ENCODE measurements around the gene TSEN54.

Gene TSEN54

GRCh38 chr17:75530837-75531720 lies 14.8 kb downstream of the TSEN54 start:
- Mint-ChIP-seq H3K36me3 (no peaks in the 10 kb centered on the region), H3K4me3 (no peak overlapping the region), H3K4me1 (peaks cover 25% of the 10 kb centered on the region), H3K27ac (no peak overlapping the region), H3K9me3 (no peaks in the 10 kb centered on the region), H3K27me3 (no peaks in the 10 kb centered on the region)
- ATAC-seq: no peak

- no peak overlapping the region for H3K27ac Mint-ChIP-seq
These were observed 15.4 kb downstream of the TSEN54 start for GRCh38 chr17:75531721-75532072.

GRCh38 chr17:75535119-75535537 lies 18.8 kb downstream of the TSEN54 start:
- Mint-ChIP-seq H3K27me3 (no peaks in the 10 kb centered on the region), H3K9me3 (no peaks in the 10 kb centered on the region), H3K27ac (peak overlapping the region; percentile 75), H3K4me1 (peaks cover 15% of the 10 kb centered on the region), H3K36me3 (no peaks in the 10 kb centered on the region), H3K4me3 (peak overlapping the region; percentile 9)
- peak; percentile 88 for ATAC-seq

More at GRCh38 chr17:75531721-75532072, 15.4 kb downstream of the TSEN54 start:
- Mint-ChIP-seq H3K4me1 (peaks cover 19% of the 10 kb centered on the region), H3K27me3 (no peaks in the 10 kb centered on the region), H3K9me3 (no peaks in the 10 kb centered on the region), H3K4me3 (no peak overlapping the region), H3K36me3 (no peaks in the 10 kb centered on the region)
- no peak for ATAC-seq

GRCh38 chr17:75535871-75536270 lies 19.5 kb downstream of the TSEN54 start:
- Mint-ChIP-seq H3K27me3 (no peaks in the 10 kb centered on the region), H3K9me3 (no peaks in the 10 kb centered on the region), H3K27ac (peak overlapping the region; percentile 75), H3K36me3 (no peaks in the 10 kb centered on the region), H3K4me3 (no peak overlapping the region), H3K4me1 (peaks cover 15% of the 10 kb centered on the region)
- no peak for ATAC-seq

- H3K4me3 Mint-ChIP-seq: no peak overlapping the region
- no peak for ATAC-seq
- no peak overlapping the region for H3K27ac Mint-ChIP-seq
- H3K36me3 Mint-ChIP-seq: no peaks in the 10 kb centered on the region
- peaks cover 15% of the 10 kb centered on the region for H3K4me1 Mint-ChIP-seq
- H3K9me3 Mint-ChIP-seq: no peaks in the 10 kb centered on the region
- H3K27me3 Mint-ChIP-seq: no peaks in the 10 kb centered on the region
These were observed 20.0 kb downstream of the TSEN54 start for GRCh38 chr17:75536366-75536765.

GRCh38 chr17:75539967-75540729 lies 23.8 kb downstream of the TSEN54 start:
- Mint-ChIP-seq H3K4me3 (no peak overlapping the region), H3K27me3 (no peaks in the 10 kb centered on the region), H3K4me1 (peaks cover 8% of the 10 kb centered on the region), H3K36me3 (no peaks in the 10 kb centered on the region), H3K27ac (no peak overlapping the region), H3K9me3 (no peaks in the 10 kb centered on the region)
- ATAC-seq: no peak

GRCh38 chr17:75540923-75541503 lies 24.7 kb downstream of the TSEN54 start:
- no peaks in the 10 kb centered on the region for H3K27me3 Mint-ChIP-seq
- no peaks in the 10 kb centered on the region for H3K4me1 Mint-ChIP-seq
- no peak for ATAC-seq
- no peaks in the 10 kb centered on the region for H3K36me3 Mint-ChIP-seq
- H3K4me3 Mint-ChIP-seq: no peak overlapping the region
- no peak overlapping the region for H3K27ac Mint-ChIP-seq
- no peaks in the 10 kb centered on the region for H3K9me3 Mint-ChIP-seq

GRCh38 chr17:75542229-75542628 lies 25.9 kb downstream of the TSEN54 start:
- Mint-ChIP-seq H3K9me3 (no peaks in the 10 kb centered on the region), H3K36me3 (no peaks in the 10 kb centered on the region), H3K4me3 (no peak overlapping the region), H3K27ac (no peak overlapping the region), H3K27me3 (no peaks in the 10 kb centered on the region), H3K4me1 (no peaks in the 10 kb centered on the region)
- ATAC-seq: no peak

- no peak for ATAC-seq
- H3K9me3 Mint-ChIP-seq: no peaks in the 10 kb centered on the region
- no peak overlapping the region for H3K27ac Mint-ChIP-seq
- no peaks in the 10 kb centered on the region for H3K4me1 Mint-ChIP-seq
- H3K27me3 Mint-ChIP-seq: no peaks in the 10 kb centered on the region
- no peak overlapping the region for H3K4me3 Mint-ChIP-seq
- H3K36me3 Mint-ChIP-seq: no peaks in the 10 kb centered on the region
These were observed 26.5 kb downstream of the TSEN54 start for GRCh38 chr17:75542728-75543336.

GRCh38 chr17:75544250-75544649 lies 27.9 kb downstream of the TSEN54 start:
- H3K36me3 Mint-ChIP-seq: no peaks in the 10 kb centered on the region
- H3K4me3 Mint-ChIP-seq: no peak overlapping the region
- H3K27ac Mint-ChIP-seq: no peak overlapping the region
- ATAC-seq: no peak
- H3K4me1 Mint-ChIP-seq: no peaks in the 10 kb centered on the region
- H3K27me3 Mint-ChIP-seq: no peaks in the 10 kb centered on the region
- H3K9me3 Mint-ChIP-seq: no peaks in the 10 kb centered on the region

- H3K9me3 Mint-ChIP-seq: no peaks in the 10 kb centered on the region
- H3K27ac Mint-ChIP-seq: no peak overlapping the region
- ATAC-seq: no peak
- no peak overlapping the region for H3K4me3 Mint-ChIP-seq
- no peaks in the 10 kb centered on the region for H3K27me3 Mint-ChIP-seq
- H3K4me1 Mint-ChIP-seq: no peaks in the 10 kb centered on the region
- H3K36me3 Mint-ChIP-seq: no peaks in the 10 kb centered on the region
These were observed 29.9 kb downstream of the TSEN54 start for GRCh38 chr17:75546181-75546580.

- no peak overlapping the region for H3K4me3 Mint-ChIP-seq
- no peak overlapping the region for H3K27ac Mint-ChIP-seq
- no peaks in the 10 kb centered on the region for H3K36me3 Mint-ChIP-seq
- no peaks in the 10 kb centered on the region for H3K27me3 Mint-ChIP-seq
- H3K9me3 Mint-ChIP-seq: no peaks in the 10 kb centered on the region
- no peak for ATAC-seq
- H3K4me1 Mint-ChIP-seq: no peaks in the 10 kb centered on the region
These were observed 30.8 kb downstream of the TSEN54 start for GRCh38 chr17:75547091-75547490.

- Mint-ChIP-seq H3K36me3 (no peaks in the 10 kb centered on the region), H3K27me3 (no peaks in the 10 kb centered on the region), H3K27ac (no peak overlapping the region)
These were observed 32.5 kb downstream of the TSEN54 start for GRCh38 chr17:75548813-75549212.

GRCh38 chr17:75549246-75550138 lies 33.2 kb downstream of the TSEN54 start:
- Mint-ChIP-seq H3K27ac (no peak overlapping the region), H3K4me3 (no peak overlapping the region), H3K9me3 (no peaks in the 10 kb centered on the region), H3K4me1 (no peaks in the 10 kb centered on the region), H3K27me3 (no peaks in the 10 kb centered on the region), H3K36me3 (no peaks in the 10 kb centered on the region)
- peak; percentile 16 for ATAC-seq

More at GRCh38 chr17:75548813-75549212, 32.5 kb downstream of the TSEN54 start:
- H3K9me3 Mint-ChIP-seq: no peaks in the 10 kb centered on the region
- no peaks in the 10 kb centered on the region for H3K4me1 Mint-ChIP-seq
- ATAC-seq: no peak
- H3K4me3 Mint-ChIP-seq: no peak overlapping the region

All from stimulated activated memory B cell treated with anti-CD40 and anti-IgM and Interleukin-4, amounts not matched to agents 10 μg/mL and 1 μg/mL and 100 μg/mL, for 72 hours (primary cell).